Activated CD8-positive, alpha-beta memory T cell treated with anti-CD3 and anti-CD28 coated beads for 48 hours (primary cell): Measurements from ENCODE around the gene PPP1R13B.
"Not testable (repeated sequence)": the region's sequence is repeated elsewhere in the genome, so short reads cannot be mapped to it uniquely, and the experiment has no call there.

Source experiments
- DNase-seq, 3 experiments: peaks; one replicate each; pipeline ENCODE4 v3.0.0-alpha.2; 2020; ENCODE audit warnings: low read depth in 2 of 3, low spot score in 2 of 3

The PPP1R13B gene

DNA sequence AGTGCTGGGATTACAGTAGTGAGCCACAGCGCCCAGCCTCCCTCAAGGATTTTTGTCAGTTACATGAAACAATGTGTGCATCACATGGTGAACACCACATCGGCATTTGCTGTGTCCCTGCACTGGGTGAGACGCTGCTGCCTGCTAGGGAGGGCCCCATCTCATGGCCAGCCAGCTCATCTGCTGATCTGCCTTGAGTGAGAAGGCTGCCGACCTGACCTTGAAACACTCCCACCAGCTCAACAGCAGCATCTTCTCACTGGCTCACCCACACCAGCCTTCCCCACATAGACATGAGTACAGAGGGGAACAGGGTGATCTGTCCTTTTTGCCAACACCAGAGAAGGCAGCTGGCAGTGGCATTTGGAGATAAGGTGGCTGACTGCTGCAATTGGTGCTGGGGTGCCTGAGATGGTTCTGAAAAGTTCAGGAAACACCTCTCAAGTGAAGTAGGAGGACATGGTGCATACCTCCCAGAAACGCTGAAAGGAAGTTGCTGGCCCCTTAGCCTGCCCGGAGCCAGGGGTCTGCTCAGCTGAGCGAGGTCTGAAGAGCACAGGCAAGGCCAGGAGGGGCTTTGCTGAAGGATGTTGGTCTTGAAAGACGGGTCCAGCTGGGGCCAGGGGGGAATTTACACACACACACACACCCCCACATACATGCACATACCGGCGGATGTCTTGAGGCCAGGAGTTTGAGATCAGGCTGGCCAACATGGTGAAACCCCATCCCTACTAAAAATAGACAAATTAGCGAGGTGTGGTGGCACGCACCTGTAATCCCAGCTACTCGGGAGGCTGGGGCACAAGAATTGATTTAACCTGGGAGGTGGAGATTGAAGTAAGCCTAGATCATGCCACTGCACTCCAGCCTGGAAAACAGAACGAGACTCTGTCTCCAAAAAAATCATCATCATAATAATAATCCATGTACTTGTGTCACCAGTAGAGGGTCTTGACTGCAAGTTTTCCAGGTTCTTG lies 14.3 kb upstream of the PPP1R13B start:
- DNase-seq: no peak

DNA sequence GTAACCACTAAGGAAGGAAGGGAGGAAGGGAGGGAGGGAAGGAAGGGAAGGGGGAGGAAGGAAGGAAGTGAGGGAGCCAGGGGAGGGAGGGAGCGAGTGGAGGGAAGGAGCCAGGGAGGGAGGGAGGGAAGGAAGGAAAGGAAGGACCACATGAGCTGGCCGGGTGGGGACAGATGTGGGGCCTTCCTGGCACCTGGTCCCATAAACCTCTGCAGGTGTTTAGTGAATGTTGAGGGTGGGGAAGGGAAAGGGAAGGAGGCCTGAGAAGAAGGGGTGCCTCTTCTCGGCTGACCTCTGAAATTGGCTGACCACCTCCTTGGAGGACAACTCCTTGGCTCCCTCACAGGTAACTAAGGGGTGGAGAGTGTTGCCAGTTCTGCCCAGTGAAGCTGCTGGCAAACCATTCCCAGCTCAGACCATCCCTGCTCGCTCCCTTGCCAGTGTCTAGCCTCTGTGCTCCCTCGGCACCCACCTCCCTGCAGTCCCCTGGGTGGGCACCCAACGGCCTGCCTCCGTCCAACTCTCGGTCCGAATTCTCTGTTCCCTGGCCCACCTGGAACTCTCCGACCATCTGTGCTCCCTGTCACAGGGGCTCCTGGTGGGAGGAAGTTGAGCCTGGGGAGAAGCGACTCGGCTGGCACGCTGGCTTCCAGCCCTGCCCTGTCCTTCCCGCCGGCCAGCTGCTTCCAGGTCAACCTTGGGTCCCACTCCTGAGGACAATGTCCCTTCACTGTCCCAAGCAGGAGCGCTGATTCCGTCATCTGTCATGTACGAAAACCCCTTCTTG lies 12.2 kb upstream of the PPP1R13B start:
- no peak for DNase-seq

DNA sequence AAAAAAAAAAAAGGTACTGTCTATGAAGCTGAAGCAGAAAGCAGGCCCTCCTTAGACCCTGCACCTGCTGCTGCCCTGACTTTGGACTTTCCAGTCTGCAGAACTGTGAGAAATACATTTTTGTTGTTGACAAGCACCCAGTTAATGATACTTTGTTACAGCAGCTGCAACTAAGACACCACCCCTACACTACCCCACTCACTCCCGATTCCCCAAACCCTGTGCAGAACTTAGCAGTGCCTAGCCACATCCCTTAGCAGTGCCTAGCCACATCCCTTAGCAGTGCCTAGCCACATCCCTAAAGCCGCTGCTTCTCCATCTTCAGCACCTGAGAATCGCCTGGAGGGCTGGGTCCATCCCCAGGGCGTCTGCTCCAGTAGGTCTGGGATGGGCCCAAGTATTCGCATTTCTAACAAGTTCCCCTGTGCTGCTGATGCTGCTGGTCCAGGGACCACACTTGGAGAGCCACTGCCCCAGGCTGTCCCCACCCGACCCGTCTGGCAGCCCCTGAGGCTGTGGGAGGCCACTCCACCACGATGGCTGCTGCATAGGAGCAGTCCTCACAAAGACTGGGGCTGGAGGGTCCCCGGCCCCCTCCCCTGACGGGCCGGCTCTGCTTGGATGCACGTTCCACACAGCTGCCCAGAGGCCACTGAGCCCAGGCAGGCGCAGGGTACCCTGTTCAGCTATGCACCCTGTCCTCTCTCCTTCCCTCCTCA lies 10.8 kb upstream of the PPP1R13B start:
- no peak for DNase-seq

- DNase-seq: no peak
These were observed 9.9 kb upstream of the PPP1R13B start for GRCh38 chr14:103857256-103857655.

DNA sequence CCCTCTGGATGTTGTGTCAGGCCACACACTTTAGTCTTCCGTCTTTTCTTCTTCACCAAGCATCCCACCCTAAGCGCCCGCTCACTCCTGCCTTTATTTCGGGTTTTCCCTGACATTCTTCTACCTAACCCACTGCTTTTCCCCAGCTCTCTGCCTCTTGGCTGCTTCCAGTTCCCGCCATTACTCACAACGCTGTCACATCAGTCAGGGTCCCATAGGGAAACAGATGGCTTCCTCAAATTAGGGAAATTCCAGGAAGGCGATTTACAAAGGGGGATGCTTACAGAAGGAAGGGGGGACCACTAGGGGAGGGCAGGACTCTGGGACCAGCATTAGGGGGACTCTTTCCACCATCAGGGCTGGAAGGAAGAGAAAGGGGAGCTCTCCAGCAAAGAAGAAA lies 9.2 kb upstream of the PPP1R13B start:
- DNase-seq: no peak

DNA sequence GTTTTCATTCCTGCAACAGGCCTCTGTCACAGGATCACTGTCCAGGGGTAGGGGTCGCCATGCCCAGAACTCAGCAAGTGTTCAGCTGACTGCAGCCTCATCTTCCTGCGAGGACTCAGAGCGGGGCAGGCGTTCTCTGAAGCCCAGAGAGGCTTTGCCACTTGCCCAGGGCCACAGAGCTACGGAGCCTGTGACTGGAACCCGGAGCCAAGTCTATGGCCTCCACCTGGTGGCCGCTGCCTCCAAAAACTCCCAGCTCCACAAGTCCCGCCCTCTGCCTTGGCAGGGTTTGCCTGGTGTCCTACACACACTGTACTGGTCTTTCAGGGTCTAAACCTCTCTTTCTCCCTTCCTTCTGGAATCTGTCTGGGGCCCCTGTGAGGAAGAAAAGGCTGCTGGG lies 8.7 kb upstream of the PPP1R13B start:
- no peak for DNase-seq

DNA sequence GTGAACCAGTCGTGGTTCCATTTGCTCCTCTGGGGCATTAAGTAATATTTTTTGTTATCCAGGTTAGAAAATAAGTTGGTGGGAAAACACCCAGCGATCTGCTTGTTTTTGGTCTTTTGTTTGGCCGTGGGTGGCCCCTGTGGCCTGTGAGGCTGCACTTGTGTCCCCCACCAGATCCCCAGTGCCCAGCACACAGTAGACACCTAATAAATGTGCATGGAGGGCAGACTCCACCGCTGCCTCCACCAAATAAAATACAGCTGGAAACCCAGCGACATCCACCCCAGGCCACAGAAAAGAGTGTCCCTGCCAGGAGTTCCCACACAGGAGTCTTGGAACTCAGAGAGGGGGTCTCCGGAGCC lies 8.3 kb upstream of the PPP1R13B start:
- DNase-seq: no peak

GRCh38 chr14:103854822-103855733 lies 7.7 kb upstream of the PPP1R13B start:
- DNase-seq: no peak

GRCh38 chr14:103854017-103854808 lies 6.8 kb upstream of the PPP1R13B start:
- DNase-seq: no peak

DNA sequence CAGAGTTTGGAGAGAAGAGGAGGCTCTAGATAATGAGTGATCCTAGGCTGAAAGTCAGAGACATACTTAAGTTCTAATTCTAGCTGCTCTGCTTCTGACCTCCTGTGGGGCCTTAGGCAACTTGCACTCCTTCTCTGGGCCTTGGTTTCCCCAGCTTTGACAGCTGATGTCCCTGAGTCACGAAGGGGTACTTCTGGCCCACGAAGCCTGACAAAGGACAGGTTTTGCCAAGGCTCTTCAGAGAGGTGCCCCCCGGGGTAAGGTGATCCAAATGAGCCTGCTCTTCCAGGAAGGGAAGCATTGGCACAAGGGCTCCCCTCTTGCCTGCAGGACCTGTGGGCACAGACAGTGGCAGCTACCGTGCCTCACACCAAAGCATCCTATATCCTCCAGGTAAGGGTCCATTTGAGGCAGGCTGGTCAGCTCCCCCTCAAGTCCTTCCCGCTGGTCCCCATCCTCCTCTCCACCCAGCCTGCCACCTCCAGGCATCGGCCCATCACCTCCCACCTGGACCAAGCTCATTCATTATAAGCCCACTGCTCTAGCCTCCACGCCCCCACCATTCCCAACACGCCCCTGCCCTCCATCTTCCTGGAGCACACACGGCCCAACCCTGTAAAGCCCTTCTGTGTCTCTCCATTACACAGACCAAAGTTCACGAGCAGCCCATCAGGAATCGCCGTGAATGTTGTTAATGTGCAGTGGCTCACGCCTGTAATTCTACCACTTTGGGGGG lies 1.9 kb upstream of the PPP1R13B start:
- DNase-seq: no peak

DNA sequence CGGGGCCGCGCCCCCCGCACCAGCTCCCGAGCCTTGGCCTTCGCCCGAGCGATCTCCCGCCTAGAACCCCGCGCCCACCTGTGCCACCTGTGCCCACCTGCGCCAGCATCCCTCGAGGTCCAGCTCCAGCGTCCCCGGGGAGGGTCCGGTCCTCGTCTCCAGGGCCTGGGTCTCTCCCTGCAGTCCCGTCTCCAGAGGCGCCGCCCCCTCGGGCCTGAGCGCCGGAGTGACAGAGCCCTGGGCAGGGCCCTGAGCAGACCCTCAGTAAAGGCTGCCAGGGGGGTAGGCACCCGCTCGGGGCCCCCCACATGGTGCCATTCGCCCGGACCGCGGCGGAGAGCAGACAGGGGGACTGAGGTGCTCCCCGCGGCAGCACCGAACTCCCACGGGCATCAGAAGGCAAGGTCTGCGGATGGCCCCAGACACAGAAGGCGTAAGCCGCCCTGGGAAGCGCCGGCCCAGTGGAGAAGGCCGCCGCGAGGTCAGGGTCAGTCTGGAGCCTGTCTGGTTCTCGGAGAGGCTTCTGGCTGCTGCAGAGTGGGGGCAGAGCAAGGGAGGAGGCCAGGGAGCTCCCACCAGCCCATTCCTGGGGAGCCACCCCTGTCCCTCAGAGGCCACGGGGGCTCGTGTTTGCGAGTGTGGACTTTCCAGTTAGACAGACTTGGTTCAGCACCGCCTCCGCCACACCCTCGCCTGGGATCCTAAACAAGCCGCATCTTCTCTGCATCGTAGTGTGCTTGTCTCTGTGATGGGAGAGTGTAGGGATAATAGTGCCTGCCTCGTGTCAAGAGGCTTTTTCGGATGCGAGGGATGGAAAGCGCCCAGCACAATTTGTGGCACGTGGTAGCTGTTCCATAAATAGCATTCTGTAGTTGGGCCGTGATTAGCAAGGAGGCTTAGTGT lies 1.1 kb upstream of the PPP1R13B start:
- peak in 1 of 3 experiments; percentile 10 for DNase-seq

DNA sequence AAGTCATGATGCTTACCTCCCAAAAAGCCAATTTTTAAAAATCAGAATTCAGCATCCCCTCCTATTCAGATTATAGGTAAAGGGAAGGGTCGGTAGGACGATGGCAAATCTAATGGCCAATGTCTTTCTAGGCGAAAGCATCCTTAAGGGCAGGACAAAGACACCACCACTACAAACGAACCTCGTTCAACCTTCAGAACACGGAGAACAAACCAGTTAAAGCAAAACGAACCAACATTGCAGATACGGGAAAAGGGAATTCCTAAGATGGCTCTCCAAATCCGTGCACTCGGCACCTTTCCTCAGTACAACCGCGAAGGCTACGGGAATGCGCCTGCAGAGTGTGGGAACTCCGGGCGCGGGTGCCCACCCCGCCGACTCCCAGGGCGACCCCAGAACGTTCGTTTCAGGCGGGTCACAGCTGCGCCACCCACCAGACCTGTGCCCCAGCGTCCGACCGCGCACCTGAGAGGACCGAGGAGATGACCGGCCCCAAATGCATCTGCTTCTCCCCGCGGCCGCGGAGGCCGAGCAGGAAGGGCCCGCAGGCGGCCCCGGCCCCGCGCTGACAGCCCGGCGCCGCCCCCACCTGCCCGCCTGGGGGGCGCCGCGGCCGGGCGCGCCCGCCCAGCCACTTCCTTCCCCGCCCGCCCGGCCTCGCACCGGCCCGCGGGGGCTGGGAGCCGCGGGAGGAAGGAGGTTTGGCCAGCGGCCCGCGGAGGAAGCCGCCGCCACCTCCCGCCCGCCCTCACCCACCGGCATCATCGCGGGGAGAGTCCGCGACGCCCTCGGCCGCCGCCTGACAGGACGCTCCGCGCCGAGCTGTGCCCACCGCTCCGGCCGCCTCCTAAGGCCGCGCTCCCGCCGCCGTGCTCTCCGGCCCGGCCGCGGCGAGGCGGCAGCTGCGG lies 578 bp downstream of the PPP1R13B start:
- no peak for DNase-seq

GRCh38 chr14:103846097-103846496 lies 1.3 kb downstream of the PPP1R13B start:
- DNase-seq: no peak

DNA sequence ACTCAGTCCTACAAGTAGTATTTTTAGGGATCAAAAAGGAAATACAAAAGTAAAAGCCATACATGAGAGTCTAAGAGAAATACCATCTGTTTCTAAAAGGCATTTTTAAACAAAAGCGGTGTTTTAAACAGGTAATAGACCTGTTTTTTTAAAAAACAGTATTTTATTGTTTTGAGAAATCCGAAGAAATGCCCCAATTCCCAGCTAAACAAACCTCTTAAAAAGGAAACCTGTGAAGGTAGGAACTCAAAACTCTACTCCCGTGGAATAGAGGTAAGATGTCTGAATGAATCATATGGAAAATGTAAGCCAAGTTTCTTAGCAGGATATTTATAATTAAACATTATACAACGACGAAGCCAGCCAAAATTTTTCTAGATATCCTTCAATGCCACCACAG lies 2.0 kb downstream of the PPP1R13B start:
- DNase-seq: no peak

- not testable (repeated sequence) for DNase-seq
These were observed 6.1 kb downstream of the PPP1R13B start for GRCh38 chr14:103841265-103841664.

DNA sequence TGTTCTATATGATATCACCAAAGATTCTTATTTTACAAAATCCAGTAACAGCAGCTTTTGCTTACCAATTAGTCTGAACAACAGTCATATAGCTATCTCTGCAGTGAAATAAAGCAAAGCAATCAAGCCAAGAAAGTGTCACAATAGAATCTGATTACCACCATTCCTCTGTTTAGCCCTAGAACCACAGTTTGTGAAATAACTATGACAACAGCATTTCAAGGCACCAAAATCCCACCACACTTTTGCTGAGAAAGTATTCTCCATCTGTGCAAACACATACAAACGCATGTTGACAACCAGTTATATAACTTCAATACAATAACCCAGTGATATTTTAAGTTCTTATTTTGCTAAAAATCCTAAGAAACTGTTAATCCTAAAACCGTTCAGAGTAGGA lies 7.4 kb downstream of the PPP1R13B start:
- no peak for DNase-seq

DNA sequence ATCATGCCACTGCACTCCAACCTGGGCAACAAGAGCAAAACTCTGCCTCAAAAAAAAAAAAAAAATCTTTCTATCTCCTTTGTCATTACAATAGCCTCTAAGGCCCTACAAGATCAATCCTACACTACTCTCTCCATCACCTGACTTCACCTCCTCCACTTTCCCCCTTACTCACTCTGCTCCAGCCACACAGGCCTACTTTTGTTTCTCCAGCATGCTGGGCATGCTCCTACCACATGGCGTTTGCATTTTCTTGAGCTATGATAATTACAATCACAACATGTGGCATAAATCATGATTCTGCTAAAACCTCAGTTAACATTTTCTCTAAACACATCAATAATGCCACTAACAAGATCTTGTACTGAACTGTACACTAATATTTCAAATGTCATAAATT lies 7.8 kb downstream of the PPP1R13B start:
- DNase-seq: no peak
